CD4-positive, alpha-beta T cell (primary cell): Measurements from ENCODE around the gene PDRG1. TPM values are rescaled to one million over a fixed set of nuclear protein-coding genes. Genes with fewer than 3 reads are reported as not detected.

ENCODE experiments used
- ATAC-seq: fragments of 200-7000 bp; cut with Tn5 transposase; one replicate; pipeline ENCODE4 v1.10.0; 2022; ENCODE audit warnings: mild to moderate bottlenecking; ENCODE audit not compliant: poor library complexity
- CTCF ChIA-PET: fragments of 350-600 bp; sonication (Branson Sonifier 250); formaldehyde crosslinking; loops from one replicate; lab custom pipeline; 2021; ENCODE audit warnings: antibody characterized with exemption, inconsistent platforms; lab: Charles Lee
- POLR2A ChIA-PET: fragments of 350-600 bp; sonication (Branson Sonifier 250); formaldehyde crosslinking; loops from one replicate; lab custom pipeline; 2021; ENCODE audit warnings: antibody characterized with exemption, inconsistent platforms; lab: Charles Lee
- DNase-seq, 14 experiments: peaks; one replicate each; pipeline ENCODE4 v3.0.0-alpha.2; 2013 to 2020; ENCODE audit warnings: mixed read lengths in 2 of 14
- H3K27ac ChIP-seq, 2 donors: one replicate each; pipeline versions ENCODE4 v1.5.1 to v1.7.0; 2013; ENCODE audit warnings: low read length in 2 of 2, low read depth in 1 of 2, mild to moderate bottlenecking in 1 of 2
- H3K27me3 ChIP-seq, 2 experiments: 1 replicate in 1 of 2; 2 replicates in 1 of 2; pipeline versions ENCODE4 v1.6.1 to v1.7.0; 2013; ENCODE audit warnings: low read length in 2 of 2, control low read depth in 1 of 2, mild to moderate bottlenecking in 1 of 2, moderate library complexity in 1 of 2; ENCODE audit not compliant: insufficient read depth in 2 of 2, control insufficient read depth in 1 of 2
- H3K36me3 ChIP-seq: one replicate; pipeline ENCODE4 v1.6.1; 2013; ENCODE audit warnings: low read length, control low read depth; ENCODE audit not compliant: insufficient read depth
- H3K4me1 ChIP-seq: one replicate; pipeline ENCODE4 v1.6.1; 2013; ENCODE audit warnings: low read length, control low read depth; ENCODE audit not compliant: insufficient read depth
- H3K4me3 ChIP-seq: one replicate; pipeline ENCODE4 v1.5.1; 2013; ENCODE audit warnings: mild to moderate bottlenecking, low read length, moderate library complexity
- H3K9me3 ChIP-seq, 2 experiments: 1 replicate in 1 of 2; 2 replicates in 1 of 2; pipeline versions ENCODE4 v1.6.1 to v1.7.0; 2013; ENCODE audit warnings: low read length in 2 of 2, mild to moderate bottlenecking in 2 of 2, control low read depth in 1 of 2, moderate library complexity in 1 of 2; ENCODE audit not compliant: control insufficient read depth in 1 of 2, insufficient read depth in 1 of 2
- H3K27ac Mint-ChIP-seq: one replicate; pipeline ENCODE4 v1.8.0; 2020; ENCODE audit warnings: mixed read lengths
- H3K27me3 Mint-ChIP-seq: one replicate; pipeline ENCODE4 v1.8.0; 2021; ENCODE audit warnings: mixed read lengths
- H3K36me3 Mint-ChIP-seq: one replicate; pipeline ENCODE4 v1.8.0; 2021; ENCODE audit warnings: low read depth, mixed read lengths
- H3K4me1 Mint-ChIP-seq: one replicate; pipeline ENCODE4 v1.8.0; 2021; ENCODE audit warnings: low read depth, mixed read lengths
- H3K4me3 Mint-ChIP-seq: one replicate; pipeline ENCODE4 v1.8.0; 2020; ENCODE audit warnings: mild to moderate bottlenecking, mixed read lengths
- H3K9me3 Mint-ChIP-seq: one replicate; pipeline ENCODE4 v1.8.0; 2020; ENCODE audit warnings: mixed read lengths
- intact Hi-C, 2 experiments: fragments of 100-400 bp; cut with DNase I in 1 of 2; cut with micrococcal nuclease in 1 of 2; formaldehyde crosslinking; loops; one replicate each; pipeline versions ENCODE4 v1.15.1 to v1.9.0; 2023 to 2025; cut with DNase I, micrococcal nuclease
- total RNA-seq, 174 experiments: library from RNA in 2 of 174; stranded (reverse) in 2 of 174; gene quantifications; one replicate each; pipeline ENCODE4 v1.2.3 and lab custom pipeline; 2021 to 2026
- TF ChIP-seq, protein P1 (sequence below): fragments of 200-600 bp; IDR thresholded peaks from one replicate; pipeline ENCODE4 v1.8.0; 2022; ENCODE audit warnings: antibody characterized with exemption, mild to moderate bottlenecking

The PDRG1 gene
- total RNA-seq, 2 experiments from 2014 or later, result 6.5 to 7.1 TPM

DNA sequence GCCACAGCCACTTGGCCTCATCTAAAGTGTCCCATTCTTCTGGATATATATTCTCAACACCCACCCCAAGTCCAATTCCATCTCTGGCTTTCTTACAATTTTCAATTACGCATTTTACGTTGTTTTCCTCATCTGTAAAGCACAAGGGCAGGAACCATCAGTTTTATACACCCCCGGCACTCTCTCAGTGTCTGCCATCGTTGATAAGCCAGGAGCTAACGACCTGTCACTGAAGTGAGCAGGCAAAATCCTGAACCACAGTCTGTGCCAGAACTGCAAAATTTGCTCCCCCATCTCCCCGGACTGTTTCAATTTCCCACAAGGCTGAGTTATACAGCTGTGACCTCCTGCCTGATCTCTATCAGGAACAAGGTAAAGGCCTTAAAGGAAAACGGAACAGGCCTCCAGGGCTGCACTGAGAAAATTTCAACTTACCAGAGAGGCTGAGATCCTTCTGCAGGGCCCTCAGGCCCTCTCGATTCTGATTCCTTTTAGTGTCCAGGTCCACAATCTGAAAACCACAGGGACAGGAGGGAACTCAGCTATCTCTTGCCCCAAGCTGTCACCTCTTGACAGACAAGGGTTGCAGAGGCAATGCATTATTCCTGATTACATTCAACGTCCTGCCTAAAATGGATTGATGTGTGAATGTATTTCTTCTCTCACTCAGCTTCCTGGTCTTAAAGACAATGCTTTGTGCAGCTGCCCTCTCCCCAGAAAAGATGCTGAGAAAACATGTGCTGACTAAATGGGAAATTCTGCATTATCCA lies 1.8 kb downstream of the PDRG1 start:
- no peaks in the 10 kb centered on the region for H3K9me3 ChIP-seq
- H3K27ac Mint-ChIP-seq, result peak overlapping the region; percentile 84
- no peaks in the 10 kb centered on the region for H3K27me3 ChIP-seq
- H3K4me1 Mint-ChIP-seq, result peaks cover 35% of the 10 kb centered on the region
- H3K36me3 Mint-ChIP-seq, result peaks cover 61% of the 10 kb centered on the region
- ATAC-seq (no peak), DNase-seq (no peak)
- no peak overlapping the region for H3K4me3 ChIP-seq
- POLR2A ChIA-PET, result interaction anchor here (0.8 kb wide), 1 partner anchor 159 kb away, joined by 3 read pairs; the partner anchor contains the start of gene TM9SF4
- H3K27ac ChIP-seq, result no peak overlapping the region
- CTCF ChIA-PET, result interaction anchor here (1.4 kb wide), 1 partner anchor 18 kb away, joined by 4 read pairs; the partner anchor contains the start of gene XKR7
- H3K36me3 ChIP-seq, result peaks cover 47% of the 10 kb centered on the region
- no peaks in the 10 kb centered on the region for H3K9me3 Mint-ChIP-seq
- peaks cover 9% of the 10 kb centered on the region for H3K27me3 Mint-ChIP-seq
- H3K4me3 Mint-ChIP-seq, result peak overlapping the region; percentile 98
- peaks cover 26% of the 10 kb centered on the region for H3K4me1 ChIP-seq
- TF ChIP-seq, protein P1, sequence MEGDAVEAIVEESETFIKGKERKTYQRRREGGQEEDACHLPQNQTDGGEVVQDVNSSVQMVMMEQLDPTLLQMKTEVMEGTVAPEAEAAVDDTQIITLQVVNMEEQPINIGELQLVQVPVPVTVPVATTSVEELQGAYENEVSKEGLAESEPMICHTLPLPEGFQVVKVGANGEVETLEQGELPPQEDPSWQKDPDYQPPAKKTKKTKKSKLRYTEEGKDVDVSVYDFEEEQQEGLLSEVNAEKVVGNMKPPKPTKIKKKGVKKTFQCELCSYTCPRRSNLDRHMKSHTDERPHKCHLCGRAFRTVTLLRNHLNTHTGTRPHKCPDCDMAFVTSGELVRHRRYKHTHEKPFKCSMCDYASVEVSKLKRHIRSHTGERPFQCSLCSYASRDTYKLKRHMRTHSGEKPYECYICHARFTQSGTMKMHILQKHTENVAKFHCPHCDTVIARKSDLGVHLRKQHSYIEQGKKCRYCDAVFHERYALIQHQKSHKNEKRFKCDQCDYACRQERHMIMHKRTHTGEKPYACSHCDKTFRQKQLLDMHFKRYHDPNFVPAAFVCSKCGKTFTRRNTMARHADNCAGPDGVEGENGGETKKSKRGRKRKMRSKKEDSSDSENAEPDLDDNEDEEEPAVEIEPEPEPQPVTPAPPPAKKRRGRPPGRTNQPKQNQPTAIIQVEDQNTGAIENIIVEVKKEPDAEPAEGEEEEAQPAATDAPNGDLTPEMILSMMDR, result no peak
- intact Hi-C loops, result loop anchor here in 1 of 2 experiments (5.0 to 10.0 kb wide), 2 partner anchors 257 to 1715 kb away; partner anchors contain the start of genes ACTL10, C20orf144, PLAGL2 and POFUT1

DNA sequence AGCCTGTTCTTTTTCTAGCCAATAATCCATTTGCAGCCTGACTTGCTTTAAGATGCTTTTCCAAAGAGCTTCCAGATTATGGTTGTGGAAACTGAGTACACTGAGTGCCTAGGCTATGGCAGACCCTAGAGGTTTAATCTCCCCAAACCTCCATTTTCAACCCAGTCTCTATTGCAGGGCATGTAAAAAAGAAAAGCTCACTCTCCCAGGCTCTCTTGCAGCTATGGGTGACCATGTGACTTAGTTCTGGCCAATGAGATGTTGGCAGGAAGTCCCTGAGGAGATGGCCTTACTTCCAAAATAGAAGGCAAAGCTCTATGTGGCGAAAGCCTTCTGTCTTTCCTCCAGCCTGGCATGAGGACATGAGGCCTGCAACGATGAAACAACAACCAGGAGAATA lies 3.8 kb downstream of the PDRG1 start:
- H3K36me3 Mint-ChIP-seq, result peaks cover 82% of the 10 kb centered on the region
- no peaks in the 10 kb centered on the region for H3K9me3 Mint-ChIP-seq
- Histone ChIP-seq H3K4me3 (no peak overlapping the region), H3K4me1 (peaks cover 26% of the 10 kb centered on the region), H3K9me3 (no peaks in the 10 kb centered on the region), H3K27me3 (no peaks in the 10 kb centered on the region), H3K27ac (no peak overlapping the region), H3K36me3 (peaks cover 63% of the 10 kb centered on the region)
- ATAC-seq, result no peak
- intact Hi-C loops, result no loop called here
- TF ChIP-seq, protein P1, result no peak
- peak overlapping the region; percentile 18 for H3K4me3 Mint-ChIP-seq
- ChIA-PET POLR2A (no interaction called here), CTCF (no interaction called here)
- H3K4me1 Mint-ChIP-seq, result peaks cover 35% of the 10 kb centered on the region
- H3K27me3 Mint-ChIP-seq, result peaks cover 4% of the 10 kb centered on the region
- DNase-seq, result peak in 1 of 14 experiments; percentile 25
- no peak overlapping the region for H3K27ac Mint-ChIP-seq

DNA sequence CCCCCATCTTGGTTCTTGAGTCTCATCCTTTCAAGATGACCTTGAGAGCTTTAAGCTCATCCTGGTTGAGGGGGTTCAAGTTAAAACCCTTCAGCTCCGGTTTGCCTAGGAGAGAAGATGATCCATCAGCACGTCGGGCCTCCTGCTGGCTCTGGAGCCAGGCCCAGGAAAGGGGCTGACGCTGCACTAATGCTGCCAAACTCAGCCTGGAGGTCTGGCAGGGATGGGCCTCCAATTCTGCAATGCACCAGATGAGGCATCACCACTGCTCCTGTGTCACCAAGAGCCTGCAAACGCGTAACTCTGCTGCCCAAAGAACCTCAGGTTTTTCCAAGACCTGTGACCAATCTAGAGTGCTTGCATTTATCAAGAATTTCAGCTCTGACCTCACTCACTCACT lies 6.1 kb downstream of the PDRG1 start:
- ChIA-PET POLR2A (no interaction called here), CTCF (no interaction called here)
- H3K9me3 Mint-ChIP-seq, result no peaks in the 10 kb centered on the region
- H3K27me3 Mint-ChIP-seq, result no peaks in the 10 kb centered on the region
- intact Hi-C loops, result no loop called here
- H3K9me3 ChIP-seq, result no peaks in the 10 kb centered on the region
- H3K4me1 ChIP-seq, result peaks cover 12% of the 10 kb centered on the region
- no peak overlapping the region for H3K4me3 ChIP-seq
- ATAC-seq (no peak), DNase-seq (no peak)
- TF ChIP-seq, protein P1, result no peak
- H3K27ac ChIP-seq, result no peak overlapping the region
- no peak overlapping the region for H3K4me3 Mint-ChIP-seq
- H3K4me1 Mint-ChIP-seq, result peaks cover 20% of the 10 kb centered on the region
- H3K36me3 ChIP-seq, result peaks cover 73% of the 10 kb centered on the region
- H3K27ac Mint-ChIP-seq, result no peak overlapping the region
- H3K36me3 Mint-ChIP-seq, result peaks cover 86% of the 10 kb centered on the region
- H3K27me3 ChIP-seq, result no peaks in the 10 kb centered on the region
